ENCODE data around the gene IFT81. TPM values are rescaled to one million over a fixed set of nuclear protein-coding genes. Genes with fewer than 3 reads are reported as not detected.
A peak's percentile ranks its signal among the peaks of the same experiment; 100 is the strongest.

Gene IFT81
- polyA plus RNA-seq, 2 of the 4 experiments (the other 2 are of a cell fraction), result 40.7 to 73.4 TPM

DNA sequence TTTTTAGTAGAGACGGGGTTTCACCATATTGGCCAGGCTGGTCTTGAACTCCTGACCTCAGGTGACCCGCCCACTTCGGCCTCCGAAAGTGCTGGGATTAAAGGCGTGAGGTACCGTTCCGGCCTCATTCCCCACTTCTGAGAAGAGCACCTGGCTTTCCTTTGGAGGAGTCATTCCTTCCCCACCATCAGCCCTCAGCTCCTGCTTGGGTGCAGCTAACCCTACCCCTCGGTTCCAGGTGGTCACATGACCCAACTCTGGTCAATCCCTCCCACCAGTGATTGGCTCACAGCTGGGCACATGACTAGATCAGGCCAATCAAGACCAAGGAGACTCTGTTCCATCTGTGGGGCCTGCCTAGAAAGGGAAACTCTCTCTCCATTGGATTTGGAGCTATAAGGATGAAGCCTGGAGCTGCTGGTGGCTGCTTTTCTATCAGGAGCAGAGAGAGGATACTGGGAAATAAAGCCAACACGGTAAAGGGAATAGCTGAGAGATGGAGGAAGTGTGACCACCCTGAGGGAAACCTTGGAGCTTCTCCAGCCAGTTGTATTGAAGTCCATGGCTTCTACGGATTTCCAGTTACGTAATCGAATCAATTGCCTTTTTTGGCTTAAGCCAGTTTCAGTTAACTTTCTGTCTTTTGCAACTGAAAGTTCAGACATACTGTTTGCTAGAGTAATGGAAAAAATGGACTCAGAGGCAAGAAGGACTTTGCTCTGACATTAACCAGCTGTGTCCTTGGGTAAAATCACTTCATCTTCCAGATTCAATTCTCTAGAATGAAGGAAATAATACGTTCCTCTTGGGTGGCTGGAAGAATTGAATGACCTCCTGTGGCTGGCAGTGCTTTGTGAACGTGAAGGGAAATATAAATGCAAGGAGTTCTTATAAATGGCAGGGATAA, 19.7 kb upstream of the IFT81 start:
- ATAC-seq, result no peak
- ChIA-PET POLR2A (no interaction called here), CTCF (interaction anchor here (0.8 to 2.7 kb wide), 11 partner anchors 12 to 498 kb away, joined by 3 to 14 read pairs (median 4); partner anchors contain the start of gene IFT81)
- no peak for FAIRE-seq
- Histone ChIP-seq H3K9me3 (no peaks in the 10 kb centered on the region), H3K4me2 (no peak overlapping the region), H3K4me3 (no peak overlapping the region), H3K27ac (peak overlapping the region; percentile 95 to 96), H3K4me1 (peaks cover 52% of the 10 kb centered on the region)
- DNase-seq (ENCODE audit: low read depth in 1 of 2, low spot score in 1 of 2), result no peak
- TF ChIP-seq EHF (CRISPR knock-in tag; IDR thresholded peaks at IDR 0.05) (no peak), CEBPB (IDR thresholded peaks at IDR 0.05) (peak; percentile 12 to 62; a peak in 3 of 4 replicates), PHF8 (IDR thresholded peaks at IDR 0.05; ENCODE audit: borderline replicate concordance, low read depth) (no peak), NFE2L2 (conservative IDR thresholded peaks at IDR 0.05; ENCODE audit: low read length) (no peak)
- TF ChIP-seq, protein P1, sequence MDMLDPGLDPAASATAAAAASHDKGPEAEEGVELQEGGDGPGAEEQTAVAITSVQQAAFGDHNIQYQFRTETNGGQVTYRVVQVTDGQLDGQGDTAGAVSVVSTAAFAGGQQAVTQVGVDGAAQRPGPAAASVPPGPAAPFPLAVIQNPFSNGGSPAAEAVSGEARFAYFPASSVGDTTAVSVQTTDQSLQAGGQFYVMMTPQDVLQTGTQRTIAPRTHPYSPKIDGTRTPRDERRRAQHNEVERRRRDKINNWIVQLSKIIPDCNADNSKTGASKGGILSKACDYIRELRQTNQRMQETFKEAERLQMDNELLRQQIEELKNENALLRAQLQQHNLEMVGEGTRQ (IDR thresholded peaks at IDR 0.05), result peak; percentile 87
- 96% methylated on average over 14 of the region's 14 CpGs for WGBS (ENCODE audit: missing lambda C conversion rate)

DNA sequence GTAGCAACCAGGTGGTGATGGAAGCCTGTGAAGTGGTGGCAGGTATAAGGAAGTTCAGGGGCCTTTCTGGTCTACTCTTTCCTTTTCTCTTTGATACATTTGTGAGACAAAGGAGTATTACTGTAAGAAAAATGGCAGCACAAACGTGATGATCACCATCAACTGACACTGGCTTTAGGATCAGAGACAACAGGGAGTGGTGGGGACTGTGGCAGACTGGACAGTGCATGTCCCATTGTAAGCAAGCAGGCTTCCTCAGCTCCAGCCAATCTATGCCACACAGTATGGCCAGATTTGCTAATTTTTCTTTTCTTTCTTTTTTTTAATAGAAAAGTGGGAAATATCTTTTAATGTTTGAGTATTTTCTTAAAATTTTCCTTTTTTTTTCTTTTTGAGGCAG, 19.0 kb upstream of the IFT81 start:
- DNase-seq (ENCODE audit: low read depth in 1 of 2, low spot score in 1 of 2) (no peak), FAIRE-seq (no peak), ATAC-seq (no peak)
- CTCF ChIA-PET, result interaction anchor here (0.8 to 2.4 kb wide), 6 partner anchors 11 to 495 kb away, joined by 3 to 12 read pairs (median 5); partner anchors contain the start of gene IFT81
- POLR2A ChIA-PET, result no interaction called here
- no peak overlapping the region for H3K4me3 ChIP-seq
- H3K4me1 ChIP-seq, result peaks cover 53% of the 10 kb centered on the region
- peak overlapping the region; percentile 95 to 96 for H3K27ac ChIP-seq
- TF ChIP-seq ZFP36 (IDR thresholded peaks at IDR 0.05; ENCODE audit: borderline replicate concordance, partially characterized antibody) (peak; percentile 9), NPAS2 (CRISPR knock-in tag; IDR thresholded peaks at IDR 0.05; ENCODE audit: borderline replicate concordance) (no peak), CBX2 (IDR thresholded peaks at IDR 0.05; ENCODE audit: borderline replicate concordance, low read depth) (no peak)
- H3K4me2 ChIP-seq, result no peak overlapping the region
- no peaks in the 10 kb centered on the region for H3K9me3 ChIP-seq
- WGBS (ENCODE audit: missing lambda C conversion rate), result 67% methylated on average over 1 of the region's 1 CpG

DNA sequence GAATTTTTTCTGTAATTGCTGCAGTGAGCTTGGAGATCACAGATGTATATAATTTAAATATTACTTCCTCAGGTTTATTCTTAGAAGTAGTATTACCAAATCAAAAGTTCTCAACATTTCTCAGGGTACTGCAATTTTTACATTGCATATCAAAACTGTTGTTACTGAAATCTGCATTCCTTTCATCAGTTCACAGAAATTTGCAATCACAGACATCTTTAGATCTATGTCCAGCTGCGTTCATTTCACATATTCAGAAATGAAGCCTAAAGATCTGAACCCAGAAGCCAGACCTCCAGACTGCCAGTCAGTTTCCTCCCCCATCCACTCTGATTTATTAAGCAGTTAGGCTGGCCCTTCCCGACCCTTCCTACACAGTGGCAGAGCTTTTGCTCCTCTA, 18.2 kb upstream of the IFT81 start:
- FAIRE-seq (no peak), DNase-seq (ENCODE audit: low read depth in 1 of 2, low spot score in 1 of 2) (no peak), ATAC-seq (no peak)
- peak overlapping the region; percentile 95 to 96 for H3K27ac ChIP-seq
- 75% methylated on average over 2 of the region's 2 CpGs for WGBS (ENCODE audit: missing lambda C conversion rate)
- no peaks in the 10 kb centered on the region for H3K9me3 ChIP-seq
- H3K4me2 ChIP-seq, result no peak overlapping the region
- H3K4me1 ChIP-seq, result peaks cover 53% of the 10 kb centered on the region
- ChIA-PET POLR2A (no interaction called here), CTCF (interaction anchor here (1.9 to 2.4 kb wide), 2 partner anchors 10 to 325 kb away, joined by 7 to 11 read pairs; no protein-coding TSS in a partner anchor)
- H3K4me3 ChIP-seq, result no peak overlapping the region
- TF ChIP-seq ZFP36 (IDR thresholded peaks at IDR 0.05; ENCODE audit: borderline replicate concordance, partially characterized antibody) (no peak), NR3C1 (IDR thresholded peaks at IDR 0.05) (no peak), FOSL2 (IDR thresholded peaks at IDR 0.05) (no peak), FOSL2 (CRISPR knock-in tag; IDR thresholded peaks at IDR 0.05) (no peak), RARB (CRISPR knock-in tag; IDR thresholded peaks at IDR 0.05) (no peak), GATA3 (IDR thresholded peaks at IDR 0.05; ENCODE audit: borderline replicate concordance) (no peak), NPAS2 (CRISPR knock-in tag; IDR thresholded peaks at IDR 0.05; ENCODE audit: borderline replicate concordance) (no peak), RAD21 (conservative IDR thresholded peaks at IDR 0.05 in 1 of 2, IDR thresholded peaks at IDR 0.05 in 1 of 2) (no peak), CEBPB (IDR thresholded peaks at IDR 0.05) (no peak), HEYL (CRISPR knock-in tag; IDR thresholded peaks at IDR 0.05) (no peak), RFX5 (IDR thresholded peaks at IDR 0.05) (no peak), CBX8 (IDR thresholded peaks at IDR 0.05) (no peak), EHF (CRISPR knock-in tag; IDR thresholded peaks at IDR 0.05) (no peak), EHMT2 (IDR thresholded peaks at IDR 0.05; ENCODE audit: low read depth) (no peak)
- TF ChIP-seq, protein P2, sequence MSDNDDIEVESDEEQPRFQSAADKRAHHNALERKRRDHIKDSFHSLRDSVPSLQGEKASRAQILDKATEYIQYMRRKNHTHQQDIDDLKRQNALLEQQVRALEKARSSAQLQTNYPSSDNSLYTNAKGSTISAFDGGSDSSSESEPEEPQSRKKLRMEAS (IDR thresholded peaks at IDR 0.05), result no peak
